Gastroesophageal sphincter (tissue), 4 donors: ENCODE data around the gene FER. TPM values are rescaled to one million over a fixed set of nuclear protein-coding genes. Genes with fewer than 3 reads are reported as not detected.

ENCODE experiments used
- ATAC-seq: fragments of 150-250 bp; one replicate; pipeline ENCODE4 v1.9.1; 2016; ENCODE audit warnings: mild to moderate bottlenecking, moderate library complexity
- H3K27ac ChIP-seq, 4 donors: fragments of 200-600 bp; sonication (generic) in 3 of 4; 1 replicate in 3 of 4; 2 replicates in 1 of 4; pipeline ENCODE4 v1.5.1; 2016 to 2019
- H3K27me3 ChIP-seq: fragments of 200-600 bp; sonication (generic); one replicate; pipeline ENCODE4 v1.5.1; 2019
- H3K36me3 ChIP-seq, 2 donors: fragments of 200-600 bp; sonication (generic); one replicate each; pipeline ENCODE4 v1.5.1; 2019; ENCODE audit warnings: control low read depth in 1 of 2
- H3K4me1 ChIP-seq, 3 donors: fragments of 200-600 bp; sonication (generic); 1 replicate in 2 of 3; 2 replicates in 1 of 3; pipeline ENCODE4 v1.5.1; 2016 to 2019; ENCODE audit warnings: control low read depth in 2 of 3
- H3K4me3 ChIP-seq, 2 donors: fragments of 200-600 bp; sonication (generic); one replicate each; pipeline ENCODE4 v1.5.1; 2019; ENCODE audit warnings: mild to moderate bottlenecking in 1 of 2, moderate library complexity in 1 of 2
- H3K9me3 ChIP-seq, 3 donors: fragments of 200-600 bp; sonication (generic); one replicate each; pipeline ENCODE4 v1.5.1; 2017 to 2019; ENCODE audit warnings: control low read depth in 2 of 3
- EP300 ChIP-seq: sonication (generic); formaldehyde crosslinking; IDR thresholded peaks from one replicate; pipeline ENCODE4 v1.6.1; 2017; ENCODE audit warnings: antibody characterized with exemption, mild to moderate bottlenecking
- POLR2A ChIP-seq, 2 donors: fragments of 450-650 bp; IDR thresholded peaks; one replicate each; pipeline ENCODE4 v1.6.1; 2017; ENCODE audit warnings: antibody characterized with exemption in 2 of 2, mild to moderate bottlenecking in 2 of 2, moderate library complexity in 1 of 2
- POLR2AphosphoS5 ChIP-seq: sonication (generic); formaldehyde crosslinking; IDR thresholded peaks from one replicate; pipeline ENCODE4 v1.6.1; 2017; ENCODE audit warnings: antibody characterized with exemption
- WGBS, 2 donors: methylation state at CpG; one replicate each; pipeline ENCODE4 v1.1.5; 2018; ENCODE audit warnings: low coverage in 1 of 2; 5-methylcytosine and 5-hydroxymethylcytosine counted together
- total RNA-seq, 4 donors: library from RNA; depleted of rRNA; stranded (reverse); fragments of >200 nt; gene quantifications; one replicate each; pipeline ENCODE4 v1.1.0, GENCODE V29; 2016
- TF ChIP-seq, protein P1 (sequence below), 4 experiments: fragments of 200-600 bp in 2 of 4; fragments of 450-650 bp in 2 of 4; sonication (generic) in 1 of 4; IDR thresholded peaks; one replicate each; pipeline ENCODE4 v1.5.1; 2017 to 2019; ENCODE audit warnings: antibody characterized with exemption in 4 of 4, mild to moderate bottlenecking in 2 of 4, moderate library complexity in 2 of 4

The FER gene
- total RNA-seq, 4 donors from 2014 or later: 23.2 to 45.3 (median 32.5) TPM

DNA sequence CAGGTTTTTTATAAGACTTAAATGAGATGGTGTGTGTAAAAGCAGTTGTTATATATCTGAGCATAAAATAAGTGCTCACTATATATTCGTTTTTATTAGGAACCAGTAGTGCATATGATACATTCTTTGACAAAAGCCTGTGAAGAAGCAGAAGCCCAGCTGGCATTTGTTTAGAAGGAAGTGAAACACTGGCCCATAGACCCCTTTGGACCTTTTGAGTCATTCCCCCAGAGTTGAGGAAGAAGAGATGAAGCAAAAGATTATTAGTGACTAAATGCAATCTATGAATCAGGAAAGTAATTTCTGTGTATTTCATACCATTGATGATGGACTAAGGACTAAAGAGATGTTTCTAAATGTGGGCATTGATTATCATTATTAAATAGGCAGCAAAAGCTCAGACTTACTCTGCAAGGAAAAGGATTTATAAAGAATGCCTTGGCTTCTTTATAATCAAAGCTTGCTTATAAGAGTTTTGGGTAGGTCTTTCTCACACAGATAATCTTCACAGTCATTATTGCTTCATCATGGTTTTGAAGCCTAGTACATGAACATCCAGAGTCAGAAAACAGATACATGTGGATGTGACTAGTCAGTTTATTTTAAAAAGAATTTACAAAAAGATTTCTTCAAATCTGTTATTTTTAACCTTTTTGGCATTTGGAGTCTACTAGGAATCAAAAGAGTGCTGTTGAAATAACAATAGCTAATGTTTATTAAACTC, 16.9 kb upstream of the FER start:
- no peak for ATAC-seq
- Histone ChIP-seq H3K4me1 (peaks cover 0 to 24% (median 0%) of the 10 kb centered on the region in 3 donors), H3K27ac (no peak overlapping the region), H3K9me3 (no peaks in the 10 kb centered on the region), H3K36me3 (no peaks in the 10 kb centered on the region), H3K27me3 (no peaks in the 10 kb centered on the region), H3K4me3 (no peak overlapping the region)
- 64 to 69% methylated on average over 1 of the region's 1 CpG for WGBS, 2 donors
- TF ChIP-seq EP300: no peak
- TF ChIP-seq POLR2A (IDR thresholded peaks at IDR 0.05): no peak
- TF ChIP-seq POLR2AphosphoS5: no peak
- TF ChIP-seq, protein P1, sequence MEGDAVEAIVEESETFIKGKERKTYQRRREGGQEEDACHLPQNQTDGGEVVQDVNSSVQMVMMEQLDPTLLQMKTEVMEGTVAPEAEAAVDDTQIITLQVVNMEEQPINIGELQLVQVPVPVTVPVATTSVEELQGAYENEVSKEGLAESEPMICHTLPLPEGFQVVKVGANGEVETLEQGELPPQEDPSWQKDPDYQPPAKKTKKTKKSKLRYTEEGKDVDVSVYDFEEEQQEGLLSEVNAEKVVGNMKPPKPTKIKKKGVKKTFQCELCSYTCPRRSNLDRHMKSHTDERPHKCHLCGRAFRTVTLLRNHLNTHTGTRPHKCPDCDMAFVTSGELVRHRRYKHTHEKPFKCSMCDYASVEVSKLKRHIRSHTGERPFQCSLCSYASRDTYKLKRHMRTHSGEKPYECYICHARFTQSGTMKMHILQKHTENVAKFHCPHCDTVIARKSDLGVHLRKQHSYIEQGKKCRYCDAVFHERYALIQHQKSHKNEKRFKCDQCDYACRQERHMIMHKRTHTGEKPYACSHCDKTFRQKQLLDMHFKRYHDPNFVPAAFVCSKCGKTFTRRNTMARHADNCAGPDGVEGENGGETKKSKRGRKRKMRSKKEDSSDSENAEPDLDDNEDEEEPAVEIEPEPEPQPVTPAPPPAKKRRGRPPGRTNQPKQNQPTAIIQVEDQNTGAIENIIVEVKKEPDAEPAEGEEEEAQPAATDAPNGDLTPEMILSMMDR (IDR thresholded peaks at IDR 0.05): no peak

DNA sequence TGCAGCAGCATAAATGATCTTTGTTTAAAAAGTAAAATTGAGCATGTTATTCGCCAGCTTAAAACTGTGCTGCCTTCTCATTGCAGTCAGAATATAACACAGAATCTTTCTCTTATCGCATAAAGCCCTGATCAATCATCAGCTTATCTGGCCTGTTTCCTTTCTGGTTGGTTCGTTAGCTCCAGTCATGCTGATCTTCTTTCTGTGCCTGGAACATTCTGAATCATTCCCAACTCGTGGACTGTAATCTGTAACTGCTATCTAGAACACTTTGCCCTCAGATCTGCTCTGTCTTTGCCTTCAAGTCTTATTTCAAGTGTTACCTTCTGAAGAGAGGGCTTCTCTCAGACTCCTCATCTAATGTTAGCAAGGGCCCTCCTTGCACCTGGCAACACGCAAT, 11.9 kb upstream of the FER start:
- 58 to 68% methylated on average over 5 of the region's 5 CpGs for WGBS, 2 donors

DNA sequence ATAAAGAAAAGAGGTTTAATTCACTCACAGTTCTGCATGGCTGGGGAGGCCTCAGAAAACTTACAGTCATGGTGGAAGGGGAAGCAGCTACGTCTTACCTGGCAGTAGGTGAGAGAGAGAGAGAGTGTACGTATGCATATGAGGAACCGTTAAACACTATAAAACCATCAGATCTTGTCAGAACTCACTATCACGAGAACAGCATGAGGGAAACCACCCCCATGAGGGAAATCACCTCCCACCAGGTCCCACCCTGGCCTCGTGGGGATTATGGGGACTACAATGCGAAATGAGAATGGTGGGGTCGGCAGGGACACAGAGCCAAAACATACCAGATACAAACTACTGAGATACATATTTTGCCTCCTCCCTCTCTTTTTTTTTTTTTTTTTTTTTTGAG, 10.8 kb upstream of the FER start:
- no peaks in the 10 kb centered on the region for H3K36me3 ChIP-seq
- no peak overlapping the region for H3K4me3 ChIP-seq
- no peaks in the 10 kb centered on the region for H3K27me3 ChIP-seq
- no peaks in the 10 kb centered on the region for H3K4me1 ChIP-seq
- H3K9me3 ChIP-seq: no peaks in the 10 kb centered on the region
- no peak for TF ChIP-seq EP300
- no peak for TF ChIP-seq POLR2AphosphoS5
- WGBS, 2 donors: 83 to 84% methylated on average over 5 to 7 of the region's 7 CpGs
- no peak for ATAC-seq
- H3K27ac ChIP-seq: no peak overlapping the region

More for the DNA sequence above, 11.9 kb upstream of the FER start:
- Histone ChIP-seq H3K9me3 (no peaks in the 10 kb centered on the region), H3K36me3 (no peaks in the 10 kb centered on the region), H3K4me1 (no peaks in the 10 kb centered on the region), H3K27ac (no peak overlapping the region), H3K4me3 (no peak overlapping the region), H3K27me3 (no peaks in the 10 kb centered on the region)
- TF ChIP-seq POLR2AphosphoS5 (no peak), POLR2A (IDR thresholded peaks at IDR 0.05) (no peak), EP300 (no peak)
- TF ChIP-seq, protein P1 (IDR thresholded peaks at IDR 0.05): no peak
- ATAC-seq: no peak

DNA sequence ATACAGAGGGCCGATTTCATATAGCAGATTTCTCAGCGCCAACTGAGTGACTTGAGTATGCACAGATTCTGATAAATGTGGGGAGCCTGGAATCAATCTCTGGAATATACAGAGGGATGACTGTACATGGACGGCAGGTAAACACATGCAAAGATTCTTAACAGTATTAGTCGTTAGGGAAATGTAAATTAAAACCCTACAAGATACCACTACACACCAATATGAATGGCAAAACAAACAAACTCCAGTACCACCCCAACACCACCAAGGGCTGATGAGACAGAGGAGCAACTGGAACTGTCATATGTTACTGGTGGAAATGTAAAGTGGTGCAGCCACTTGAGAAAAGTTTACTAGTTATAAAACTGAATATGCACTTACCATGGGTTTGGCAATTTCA, 8.3 kb upstream of the FER start:
- H3K4me3 ChIP-seq: no peak overlapping the region
- H3K4me1 ChIP-seq: no peaks in the 10 kb centered on the region
- TF ChIP-seq EP300: no peak
- TF ChIP-seq POLR2AphosphoS5: no peak
- TF ChIP-seq POLR2A (IDR thresholded peaks at IDR 0.05): no peak
- TF ChIP-seq, protein P1 (IDR thresholded peaks at IDR 0.05): no peak
- ATAC-seq: no peak
- H3K9me3 ChIP-seq: no peaks in the 10 kb centered on the region
- H3K36me3 ChIP-seq: no peaks in the 10 kb centered on the region
- no peak overlapping the region for H3K27ac ChIP-seq
- H3K27me3 ChIP-seq: no peaks in the 10 kb centered on the region
- WGBS, 2 donors: 70 to 74% methylated on average over 2 to 4 of the region's 4 CpGs

DNA sequence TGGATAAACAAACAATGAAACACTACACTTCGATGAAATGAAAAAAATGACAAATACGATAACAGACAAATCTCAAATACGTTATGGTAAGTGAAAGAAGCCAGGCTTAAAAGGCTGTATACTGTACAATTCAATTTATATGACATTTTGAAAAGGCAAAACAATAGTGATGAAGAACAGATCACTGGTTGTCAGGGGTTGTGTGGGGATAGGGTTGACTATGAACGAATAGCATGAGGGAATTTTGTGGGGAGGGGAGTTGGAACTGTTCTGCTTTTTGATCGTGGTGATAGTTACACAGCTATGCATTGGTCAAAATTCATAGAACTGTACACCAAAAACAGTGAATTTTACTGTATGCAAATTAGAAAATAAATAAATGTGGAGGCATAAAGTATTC, 7.8 kb upstream of the FER start:
- 38 to 74% methylated on average over 4 to 5 of the region's 5 CpGs for WGBS, 2 donors
- H3K27ac ChIP-seq: no peak overlapping the region

More for the DNA sequence above, 7.8 kb upstream of the FER start:
- no peak for TF ChIP-seq POLR2AphosphoS5
- TF ChIP-seq POLR2A (IDR thresholded peaks at IDR 0.05): no peak
- no peak for TF ChIP-seq EP300
- TF ChIP-seq, protein P1 (IDR thresholded peaks at IDR 0.05): no peak
- Histone ChIP-seq H3K36me3 (no peaks in the 10 kb centered on the region), H3K9me3 (no peaks in the 10 kb centered on the region), H3K4me3 (no peak overlapping the region), H3K4me1 (no peaks in the 10 kb centered on the region), H3K27me3 (no peaks in the 10 kb centered on the region)
- ATAC-seq: no peak
